Adipocyte (in vitro differentiated cells): ENCODE data around the gene AMFR.

ENCODE experiments used
- DNase-seq: peaks from one replicate; pipeline ENCODE4 v3.0.0-alpha.2; 2015; ENCODE audit warnings: low read depth
- H3K27me3 ChIP-seq: replicated peaks from 2 replicates; pipeline ENCODE4 v1.7.0; 2013; ENCODE audit warnings: mild to moderate bottlenecking, low read length, moderate library complexity; ENCODE audit not compliant: control insufficient read depth, insufficient read depth
- H3K36me3 ChIP-seq: 2 replicates; pipeline ENCODE4 v1.7.0; 2013; ENCODE audit warnings: low read length, mild to moderate bottlenecking, moderate library complexity; ENCODE audit not compliant: control insufficient read depth, insufficient read depth, severe bottlenecking
- H3K4me1 ChIP-seq: 2 replicates; pipeline ENCODE4 v1.7.0; 2013; ENCODE audit warnings: mild to moderate bottlenecking, low read length, moderate library complexity; ENCODE audit not compliant: control insufficient read depth, insufficient read depth
- H3K4me3 ChIP-seq: 2 replicates; pipeline ENCODE4 v1.7.0; 2013; ENCODE audit warnings: mild to moderate bottlenecking, low read length, moderate library complexity
- H3K9ac ChIP-seq: 2 replicates; pipeline ENCODE4 v1.7.0; 2013; ENCODE audit warnings: mild to moderate bottlenecking, low read length, moderate library complexity
- H3K9me3 ChIP-seq: 2 replicates; pipeline ENCODE4 v1.7.0; 2013; ENCODE audit warnings: mild to moderate bottlenecking, low read length, moderate library complexity; ENCODE audit not compliant: control insufficient read depth

Gene AMFR

DNA sequence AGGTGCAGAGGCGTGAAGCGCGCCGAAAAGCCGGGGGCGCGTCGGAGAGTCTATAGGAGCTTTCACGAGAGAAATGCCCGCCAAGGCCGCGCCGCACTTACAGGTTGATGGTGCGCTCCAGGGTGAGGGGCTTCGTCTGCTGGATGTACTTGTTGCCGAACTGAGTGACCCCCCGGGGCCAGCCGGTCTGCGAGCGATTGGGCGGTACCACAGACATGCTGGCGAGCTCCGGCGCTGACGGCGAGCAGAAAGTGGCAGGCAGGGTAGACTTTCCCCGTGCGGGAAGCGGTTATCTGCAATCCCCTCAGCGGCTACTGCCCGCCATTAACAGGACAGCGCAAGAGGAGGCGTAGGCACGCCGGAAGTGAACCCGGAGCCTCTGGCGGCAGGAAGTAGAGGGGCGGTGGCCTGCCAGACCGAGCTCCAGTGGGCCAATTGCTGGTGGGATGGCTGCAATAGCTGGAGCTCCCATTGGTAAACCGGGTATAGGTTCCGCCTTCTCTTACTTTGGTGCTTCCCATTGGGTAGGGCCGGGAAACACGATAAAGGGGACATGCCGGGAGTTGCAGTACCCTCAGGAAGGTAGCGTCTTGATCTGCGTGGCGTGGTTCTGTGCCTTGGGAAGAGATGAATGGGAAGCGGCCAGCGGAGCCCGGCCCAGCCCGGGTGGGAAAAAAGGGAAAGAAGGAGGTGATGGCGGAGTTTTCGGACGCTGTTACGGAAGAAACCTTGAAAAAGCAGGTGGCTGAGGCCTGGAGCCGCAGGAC, 25.8 kb upstream of the AMFR start, which contains the start of the genes NUDT21 and OGFOD1:
Gene NUDT21, minus strand, starts transcription at position 347 of the 767 bp plus-strand sequence. Its CDS starts 130 bp downstream, at position 217.
Gene OGFOD1, plus strand, starts transcription at position 569 of the 767 bp plus-strand sequence. Its CDS starts 59 bp downstream, at position 628.
- peak; percentile 99 for DNase-seq

GRCh38 chr16:56450275-56450985, 25.1 kb upstream of the AMFR start:
- Histone ChIP-seq H3K27me3 (no peaks in the 10 kb centered on the region), H3K9ac (peak overlapping the region; percentile 92), H3K4me3 (peak overlapping the region; percentile 89), H3K36me3 (peaks cover 44% of the 10 kb centered on the region), H3K4me1 (peaks cover 28% of the 10 kb centered on the region), H3K9me3 (no peaks in the 10 kb centered on the region)
- peak; percentile 57 for DNase-seq

More for the DNA sequence above, 25.8 kb upstream of the AMFR start, which contains the start of the genes NUDT21 and OGFOD1:
- Histone ChIP-seq H3K27me3 (no peaks in the 10 kb centered on the region), H3K4me1 (peaks cover 28% of the 10 kb centered on the region), H3K36me3 (peaks cover 44% of the 10 kb centered on the region), H3K9me3 (no peaks in the 10 kb centered on the region), H3K4me3 (peak within 1 kb of the TSS; percentile 89), H3K9ac (peak within 1 kb of the TSS; percentile 92)

DNA sequence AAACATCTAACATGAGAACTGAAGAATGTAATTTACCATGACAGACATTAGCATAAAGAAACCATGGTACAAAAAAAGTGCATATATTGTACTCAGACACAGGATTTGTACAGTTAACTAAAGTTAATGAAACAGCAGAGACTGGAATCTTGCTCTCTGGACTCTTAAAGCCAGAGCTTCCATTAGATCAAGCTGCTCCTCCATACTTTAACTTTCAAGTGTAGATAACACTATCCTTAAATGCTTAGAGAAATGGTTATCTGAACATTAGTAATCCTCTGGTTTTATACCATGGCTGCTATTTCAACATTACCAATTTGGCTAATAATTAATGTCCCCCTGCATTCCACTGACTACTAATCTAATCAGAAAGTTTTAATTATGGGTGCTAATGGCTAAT, 22.7 kb upstream of the AMFR start:
- no peak for DNase-seq
- no peaks in the 10 kb centered on the region for H3K27me3 ChIP-seq
- H3K9ac ChIP-seq = no peak overlapping the region
- H3K4me1 ChIP-seq = peaks cover 26% of the 10 kb centered on the region
- no peak overlapping the region for H3K4me3 ChIP-seq
- H3K9me3 ChIP-seq = no peaks in the 10 kb centered on the region
- H3K36me3 ChIP-seq = peaks cover 36% of the 10 kb centered on the region

- Histone ChIP-seq H3K4me1 (peaks cover 19% of the 10 kb centered on the region), H3K9me3 (no peaks in the 10 kb centered on the region), H3K27me3 (no peaks in the 10 kb centered on the region), H3K36me3 (peaks cover 42% of the 10 kb centered on the region), H3K4me3 (no peak overlapping the region), H3K9ac (no peak overlapping the region)
- no peak for DNase-seq
These were observed 21.9 kb upstream of the AMFR start for GRCh38 chr16:56447286-56447685.

DNA sequence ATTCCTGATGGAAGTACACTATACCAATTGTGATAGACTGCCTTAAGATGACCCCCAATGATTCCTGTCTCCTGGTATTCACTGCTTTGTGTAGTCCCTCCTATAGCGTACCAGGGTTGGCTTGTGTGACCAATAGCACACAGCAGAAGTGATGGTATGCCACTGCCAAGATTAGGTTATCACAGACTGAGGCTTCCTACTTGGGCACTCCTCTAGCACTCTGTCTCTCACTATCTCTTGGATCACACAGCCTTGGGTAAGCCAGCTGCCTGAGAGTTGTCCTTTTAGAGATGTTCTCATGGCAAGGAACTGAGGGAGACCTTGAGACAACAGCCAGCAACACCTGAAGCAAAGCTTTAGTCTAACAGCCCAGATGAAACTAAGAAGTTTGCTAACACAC, 12.7 kb upstream of the AMFR start:
- Histone ChIP-seq H3K27me3 (no peaks in the 10 kb centered on the region), H3K9me3 (no peaks in the 10 kb centered on the region), H3K4me3 (no peak overlapping the region), H3K4me1 (no peaks in the 10 kb centered on the region), H3K36me3 (peaks cover 73% of the 10 kb centered on the region), H3K9ac (no peak overlapping the region)
- DNase-seq = no peak

GRCh38 chr16:56436258-56436657, 10.9 kb upstream of the AMFR start:
- no peaks in the 10 kb centered on the region for H3K27me3 ChIP-seq
- H3K4me3 ChIP-seq = no peak overlapping the region
- H3K9me3 ChIP-seq = no peaks in the 10 kb centered on the region
- peaks cover 75% of the 10 kb centered on the region for H3K36me3 ChIP-seq
- no peak overlapping the region for H3K9ac ChIP-seq
- DNase-seq = no peak
- no peaks in the 10 kb centered on the region for H3K4me1 ChIP-seq

- Histone ChIP-seq H3K9ac (peak overlapping the region; percentile 26), H3K36me3 (peaks cover 29% of the 10 kb centered on the region)
- peak; percentile 52 for DNase-seq
These were observed 2.7 kb upstream of the AMFR start for GRCh38 chr16:56428091-56428490.

GRCh38 chr16:56426585-56426984, 1.2 kb upstream of the AMFR start:
- Histone ChIP-seq H3K27me3 (no peaks in the 10 kb centered on the region), H3K9me3 (no peaks in the 10 kb centered on the region), H3K36me3 (peaks cover 15% of the 10 kb centered on the region), H3K9ac (no peak overlapping the region), H3K4me3 (no peak overlapping the region), H3K4me1 (peaks cover 35% of the 10 kb centered on the region)
- DNase-seq = no peak

More at GRCh38 chr16:56428091-56428490, 2.7 kb upstream of the AMFR start:
- Histone ChIP-seq H3K9me3 (no peaks in the 10 kb centered on the region), H3K4me1 (peaks cover 23% of the 10 kb centered on the region), H3K27me3 (no peaks in the 10 kb centered on the region), H3K4me3 (no peak overlapping the region)

DNA sequence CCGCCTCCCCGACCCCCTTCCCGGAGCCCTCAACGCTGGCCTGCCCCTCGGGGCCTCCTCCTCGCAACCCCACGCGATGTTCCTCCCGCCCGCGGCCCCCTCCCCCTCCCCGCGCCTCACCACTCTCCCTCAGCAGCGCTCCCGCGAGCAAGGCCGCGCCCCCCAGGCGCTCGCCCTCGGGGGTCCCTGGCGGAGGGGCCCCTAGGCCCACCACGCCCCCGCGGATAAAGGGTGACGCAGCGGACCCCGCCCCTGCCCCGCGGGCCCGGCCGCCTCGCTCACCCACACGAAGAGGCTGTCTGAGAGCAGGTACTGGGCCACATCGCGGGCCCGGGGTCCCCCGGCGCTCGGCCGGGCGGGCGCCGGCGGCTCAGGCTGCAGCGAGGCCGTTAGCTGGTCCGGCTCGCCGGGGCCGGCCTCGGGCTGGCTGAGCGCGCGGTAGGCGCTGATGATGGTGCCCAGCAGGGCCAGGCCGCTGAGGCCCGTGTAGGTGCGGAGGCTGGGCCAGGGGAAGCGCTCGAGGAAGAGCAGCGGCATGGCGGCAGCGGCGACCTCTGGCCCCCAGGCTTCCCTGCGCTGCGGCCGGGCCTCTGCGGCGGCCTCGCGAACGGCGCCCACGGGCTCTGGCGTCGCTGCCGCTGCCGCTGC, 430 bp downstream of the AMFR start:
- peak overlapping the region; percentile 89 for H3K9ac ChIP-seq
- H3K4me1 ChIP-seq = peaks cover 35% of the 10 kb centered on the region
- H3K4me3 ChIP-seq = peak overlapping the region; percentile 89
- peak; percentile 67 for DNase-seq
- H3K36me3 ChIP-seq = peaks cover 3% of the 10 kb centered on the region
- H3K27me3 ChIP-seq = no peaks in the 10 kb centered on the region
- no peaks in the 10 kb centered on the region for H3K9me3 ChIP-seq

GRCh38 chr16:56424404-56424764, 961 bp downstream of the AMFR start:
- H3K27me3 ChIP-seq = no peaks in the 10 kb centered on the region
- H3K4me3 ChIP-seq = peak overlapping the region; percentile 89
- peak; percentile 52 for DNase-seq
- no peaks in the 10 kb centered on the region for H3K9me3 ChIP-seq
- H3K9ac ChIP-seq = peak overlapping the region; percentile 80
- peaks cover under 1% of the 10 kb centered on the region for H3K36me3 ChIP-seq
- peaks cover 35% of the 10 kb centered on the region for H3K4me1 ChIP-seq
